Stimulated activated CD8-positive, alpha-beta memory T cell treated with anti-CD3 and anti-CD28 coated beads, Interleukin-2, amount 100 ng/mL, for 1 hour (primary cell): ENCODE measurements around the gene EZH2.

Experiments
- DNase-seq, 2 donors: peaks; one replicate each; pipeline ENCODE4 v3.0.0-alpha.2; 2020; ENCODE audit warnings: low read depth in 2 of 2

The EZH2 gene

DNA sequence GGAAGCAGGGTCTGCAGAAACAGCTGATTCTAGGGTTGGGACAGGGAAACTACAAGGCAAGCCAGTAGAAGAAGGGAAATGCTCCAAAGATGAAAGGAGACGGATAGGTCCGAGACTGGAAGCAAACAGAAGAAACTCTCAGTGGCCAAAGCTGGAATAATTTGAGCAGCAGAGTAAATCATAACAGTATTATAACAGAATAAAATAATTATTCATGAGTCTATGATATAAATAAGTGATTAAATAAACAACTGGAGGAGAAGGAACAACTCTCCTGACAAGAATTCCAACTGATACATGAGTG, 27.6 kb downstream of the EZH2 start:
- DNase-seq, result no peak

DNA sequence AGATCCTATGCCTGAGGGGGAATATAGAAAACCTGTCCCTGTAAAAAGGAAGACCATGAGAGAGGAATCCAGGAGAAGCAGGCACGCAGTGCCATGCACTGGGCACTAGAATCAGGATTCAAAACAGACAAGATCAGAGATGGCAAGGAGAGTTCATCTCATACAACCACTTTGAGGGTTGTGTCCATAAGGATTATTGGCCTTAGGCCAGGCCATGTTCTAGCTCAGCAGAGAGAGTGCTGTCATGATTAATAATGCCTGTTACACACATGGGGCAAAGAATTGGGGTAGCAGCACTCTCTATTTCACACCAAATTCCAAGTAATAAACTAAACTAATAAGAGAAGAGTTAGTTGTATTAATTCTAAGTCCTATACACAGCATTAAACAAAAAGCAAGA, 29.1 kb downstream of the EZH2 start:
- no peak for DNase-seq

DNA sequence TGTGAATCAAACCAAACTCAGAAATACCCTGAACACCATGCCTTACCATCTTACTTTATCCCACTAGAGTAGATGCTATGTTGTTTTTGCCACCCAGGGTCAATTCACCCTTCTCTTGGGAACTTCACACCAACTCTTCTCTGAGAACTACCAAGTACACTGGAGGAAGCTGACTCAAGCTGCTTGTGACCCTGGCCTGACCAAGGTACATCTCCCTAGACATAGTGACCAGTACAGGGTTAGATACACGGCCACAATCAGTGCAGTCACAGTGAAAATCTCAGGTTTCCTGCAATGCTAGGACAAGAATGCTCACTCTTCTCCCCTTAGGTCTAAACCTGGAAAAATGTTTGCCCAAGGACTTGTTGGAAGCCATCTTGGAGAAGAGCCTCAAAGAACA, 31.8 kb downstream of the EZH2 start:
- DNase-seq, result no peak

DNA sequence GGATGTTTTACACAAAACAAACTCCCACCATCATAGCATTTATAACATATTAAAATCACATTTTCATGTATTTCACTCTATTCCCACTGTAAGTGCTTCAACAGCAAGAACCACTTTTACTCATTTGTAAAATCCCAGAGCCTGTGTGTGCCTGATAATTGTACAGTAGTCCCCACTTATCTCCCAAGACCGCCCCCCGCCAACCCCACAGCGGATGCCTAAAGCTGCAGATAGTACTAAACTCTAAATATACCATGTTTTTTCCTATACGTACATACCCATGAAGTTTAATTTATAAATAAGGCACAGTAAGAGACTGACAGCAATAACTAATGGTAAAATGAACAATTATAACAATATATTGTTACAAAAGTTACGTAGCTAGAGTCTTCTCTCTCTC, 33.5 kb downstream of the EZH2 start:
- no peak for DNase-seq

DNA sequence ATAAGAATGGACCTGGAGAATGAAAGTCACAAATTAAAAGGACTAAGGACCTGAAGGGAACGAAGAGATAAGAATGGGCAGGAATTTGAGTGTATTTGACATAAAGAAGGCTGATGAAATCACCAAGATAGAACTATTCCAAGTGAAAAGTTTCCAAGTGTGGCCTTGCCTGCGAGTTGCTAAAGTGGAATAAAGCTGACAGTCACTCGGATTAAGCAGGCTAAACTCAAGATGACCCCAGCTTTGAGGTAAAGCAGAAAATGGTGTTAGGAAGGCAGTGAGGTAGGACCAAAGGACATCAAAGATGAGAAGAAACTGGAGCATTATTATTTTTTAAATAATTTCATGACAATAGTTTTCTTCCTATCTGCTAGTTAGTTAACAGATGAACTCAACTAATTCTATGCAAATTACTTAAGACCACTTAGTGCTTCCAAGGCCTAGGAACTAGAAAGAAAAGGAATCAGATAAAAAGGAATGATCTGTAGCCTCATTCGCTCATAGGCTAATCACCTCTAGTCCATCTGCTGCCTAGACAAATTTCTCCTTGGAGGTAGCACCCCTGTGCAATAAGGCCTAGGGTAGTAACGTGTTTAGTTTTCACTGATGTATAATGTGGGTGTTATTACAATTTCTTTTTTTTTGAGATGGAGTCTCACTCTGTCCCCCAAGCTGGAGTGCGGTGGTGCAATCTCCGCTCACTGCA, 34.5 kb downstream of the EZH2 start:
- DNase-seq, result no peak

DNA sequence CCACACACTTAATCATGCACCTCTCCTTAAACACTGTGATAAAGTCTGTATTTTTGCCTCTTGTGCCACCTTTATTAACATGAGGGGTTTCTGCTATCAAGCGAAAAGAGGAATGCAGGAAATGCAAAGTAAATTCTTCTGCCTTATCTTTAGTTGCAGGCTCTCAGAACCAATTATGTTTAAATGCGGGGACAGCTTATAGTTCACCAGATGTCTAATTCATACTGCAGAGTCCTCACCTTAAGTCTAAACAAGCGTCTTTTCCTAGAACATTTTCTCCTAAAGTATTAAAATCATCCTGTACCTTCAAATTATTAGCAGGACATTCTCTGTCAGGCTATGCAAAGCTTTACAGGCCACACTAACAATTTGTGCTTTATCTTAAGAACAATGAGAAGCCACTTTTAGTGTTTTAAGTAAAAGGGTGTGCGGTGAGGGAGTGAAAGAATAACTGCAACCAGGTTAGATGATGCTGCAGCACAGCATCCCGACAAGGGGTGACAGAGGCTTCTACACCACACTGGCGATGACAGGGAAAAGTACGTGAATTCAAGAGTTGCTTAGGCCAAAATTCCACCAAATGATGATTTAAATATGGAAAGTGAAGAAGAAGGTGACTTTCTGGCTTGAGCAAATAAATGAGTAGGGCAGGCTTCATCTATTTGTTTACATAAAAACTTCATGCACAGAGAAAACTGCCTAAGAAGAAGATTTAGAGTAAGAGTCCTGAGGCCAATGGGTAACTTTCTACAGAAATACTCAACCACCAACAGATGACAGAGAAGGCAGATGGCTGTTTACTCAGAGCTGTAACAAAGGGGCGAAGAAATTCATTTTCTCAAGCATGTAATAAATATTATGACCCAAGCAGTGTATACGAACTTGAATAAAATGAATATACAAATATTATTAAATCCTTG, 36.0 kb downstream of the EZH2 start:
- no peak for DNase-seq

DNA sequence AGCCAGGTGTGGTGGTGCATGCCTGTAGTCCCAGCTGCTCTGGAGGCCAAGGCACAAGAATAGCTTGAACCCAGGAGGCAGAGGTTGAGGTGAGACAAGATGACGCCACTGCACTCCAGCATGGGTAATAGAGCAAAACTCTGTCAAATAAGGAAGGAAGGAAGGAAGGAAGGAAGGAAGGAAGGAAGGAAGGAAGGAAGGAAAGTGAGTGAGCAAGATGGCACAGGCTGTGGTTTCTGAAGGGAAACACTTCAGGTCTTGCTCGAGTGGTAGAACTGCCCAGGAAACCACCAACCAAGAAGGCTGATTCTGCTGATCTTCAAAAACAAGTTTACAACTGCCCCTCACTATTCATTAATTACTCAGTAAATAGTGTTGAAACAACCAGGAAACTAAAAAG, 45.2 kb downstream of the EZH2 start:
- DNase-seq, result no peak

DNA sequence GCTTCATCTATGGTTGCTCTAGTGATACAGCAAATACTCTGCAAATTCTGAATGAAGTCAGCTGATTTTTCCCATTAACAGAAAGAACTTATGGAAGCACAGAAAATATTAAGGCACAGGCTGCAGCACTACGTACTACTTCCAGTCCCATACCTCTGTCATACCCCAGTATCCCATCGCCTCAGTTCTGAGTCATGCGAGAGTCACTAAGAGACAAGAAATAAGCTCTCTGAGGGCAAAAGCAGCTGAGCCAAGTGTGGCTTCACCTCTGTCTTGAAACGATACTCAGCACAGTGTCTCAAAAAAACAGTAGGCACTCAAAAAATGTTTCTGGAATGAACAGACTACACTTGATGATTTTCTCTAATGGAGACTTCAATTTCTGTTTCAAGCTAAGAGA, 48.2 kb downstream of the EZH2 start:
- no peak for DNase-seq

DNA sequence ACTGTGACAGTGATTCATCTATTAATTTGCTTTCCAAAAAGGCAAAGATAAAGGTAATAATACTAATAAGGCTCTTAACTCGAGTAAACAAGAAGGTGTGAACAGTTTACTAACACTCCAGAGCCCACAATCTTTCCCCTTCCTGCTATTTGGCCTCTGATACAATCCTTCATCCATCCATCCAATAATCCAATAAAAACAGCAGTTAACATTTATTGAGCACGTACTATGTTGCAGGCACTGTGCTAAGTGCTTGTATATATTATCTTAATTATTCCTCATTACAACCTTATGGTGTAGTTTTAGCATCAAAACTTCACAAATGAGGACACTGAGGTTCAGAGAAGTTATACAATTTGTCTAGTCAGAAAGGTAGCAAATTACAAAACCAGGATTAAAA, 49.5 kb downstream of the EZH2 start:
- no peak for DNase-seq

DNA sequence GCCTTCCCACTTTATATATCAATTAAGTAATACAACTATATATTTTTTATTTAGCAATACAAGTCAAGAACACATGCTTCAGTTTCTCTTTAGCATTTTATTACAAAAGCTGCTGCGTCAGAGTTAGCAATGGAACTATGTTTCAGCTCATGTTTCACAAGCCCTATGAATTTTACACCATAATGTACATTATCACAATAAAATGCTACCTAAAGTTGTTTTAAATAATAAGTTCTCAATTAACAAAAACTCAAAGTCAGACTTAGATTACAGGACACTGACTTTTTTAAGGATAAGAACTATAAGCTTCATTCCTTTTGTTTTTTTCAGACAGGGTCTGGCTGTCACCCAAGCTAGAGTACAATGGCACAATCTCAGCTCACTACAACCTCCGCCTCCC, 52.3 kb downstream of the EZH2 start:
- no peak for DNase-seq

DNA sequence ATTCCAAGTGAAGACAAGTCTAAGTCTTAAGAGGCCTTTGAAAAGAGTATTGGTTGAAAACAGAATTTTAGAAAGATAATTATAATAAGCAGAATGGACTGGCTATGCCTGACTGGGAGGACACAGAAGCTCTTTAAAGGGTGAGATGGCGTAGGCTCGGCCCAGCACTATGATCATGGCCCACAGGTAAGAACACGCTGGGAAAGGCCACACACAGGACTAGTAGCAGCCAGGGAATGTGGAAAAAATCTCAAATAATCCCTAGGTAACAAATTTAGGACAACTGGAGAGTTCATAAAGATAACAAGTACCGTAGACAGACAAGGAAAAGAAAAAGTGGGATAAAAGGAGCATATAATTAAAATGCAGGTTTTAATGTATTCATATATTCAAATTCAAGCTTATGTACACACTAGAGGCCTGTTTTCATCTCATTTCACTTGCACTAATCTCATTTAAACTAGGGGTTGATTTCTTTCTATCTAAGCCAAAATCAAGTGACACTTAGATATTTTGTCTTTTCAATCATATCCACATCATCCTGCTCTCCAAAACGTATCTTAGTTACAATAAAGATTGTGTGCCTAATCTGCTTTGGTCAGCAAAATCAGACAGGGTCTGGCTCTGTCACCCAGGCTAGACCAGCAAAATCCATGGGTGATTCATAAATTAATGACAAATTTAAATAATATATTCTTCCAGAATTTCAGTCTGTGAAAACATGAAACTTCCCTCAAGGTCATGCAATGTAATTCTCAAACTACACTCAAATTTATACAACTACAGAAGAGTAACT, 53.0 kb downstream of the EZH2 start:
- no peak for DNase-seq

DNA sequence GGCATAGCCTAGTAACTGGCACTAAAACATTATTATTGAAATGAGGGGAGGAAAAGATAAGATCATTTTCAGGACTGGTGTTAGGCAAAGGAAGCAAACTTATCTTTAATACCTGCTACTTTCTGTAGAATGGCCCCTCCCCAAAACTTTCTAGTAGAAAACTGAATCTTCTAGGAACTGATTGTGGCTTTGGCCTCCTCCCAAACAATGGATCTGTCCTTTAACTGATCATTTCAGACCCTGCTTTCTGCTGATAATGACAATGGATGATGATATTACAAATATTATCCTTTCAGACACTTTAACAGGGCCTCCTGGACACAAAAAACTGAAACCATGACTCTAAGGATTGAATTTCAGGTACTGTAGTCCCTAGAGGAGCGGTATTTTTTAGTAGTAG, 55.1 kb downstream of the EZH2 start:
- DNase-seq, result no peak

DNA sequence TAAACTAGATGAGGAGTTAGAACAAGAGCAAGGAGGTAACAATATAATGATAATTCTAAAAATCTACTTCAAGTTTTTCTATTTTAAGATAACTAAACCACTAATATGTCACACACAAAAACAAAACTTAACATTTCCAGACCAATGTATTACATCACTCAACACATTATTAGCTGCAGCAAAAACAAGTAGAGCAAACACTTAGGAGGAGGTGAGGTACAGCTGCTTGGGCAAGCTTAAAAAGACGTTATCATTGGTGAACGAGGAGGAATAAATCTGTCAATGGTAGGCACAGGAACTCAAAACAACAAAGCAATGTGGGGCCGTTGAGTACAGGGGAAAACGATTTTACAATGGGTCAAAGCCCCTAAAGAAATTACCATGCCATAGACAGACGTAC, 58.8 kb downstream of the EZH2 start:
- DNase-seq, result no peak

DNA sequence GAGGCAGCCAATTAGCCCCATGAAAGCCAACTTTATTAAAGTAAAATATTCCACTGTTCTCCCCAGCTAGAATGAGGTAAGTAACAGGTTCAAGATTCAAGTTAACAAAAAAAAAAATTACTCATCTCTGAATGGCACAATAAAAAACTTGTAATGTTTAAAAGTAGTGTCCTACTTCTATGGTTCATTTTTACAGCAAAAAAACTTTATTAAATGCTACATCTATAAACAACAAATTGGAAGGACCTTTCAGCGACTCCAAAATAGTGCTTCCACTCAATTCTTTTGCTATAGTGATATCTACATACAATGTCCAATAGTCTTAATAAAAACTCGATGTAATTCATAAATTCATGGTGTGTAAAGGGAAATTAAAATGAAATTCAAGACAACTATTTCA, 59.2 kb downstream of the EZH2 start:
- no peak for DNase-seq

DNA sequence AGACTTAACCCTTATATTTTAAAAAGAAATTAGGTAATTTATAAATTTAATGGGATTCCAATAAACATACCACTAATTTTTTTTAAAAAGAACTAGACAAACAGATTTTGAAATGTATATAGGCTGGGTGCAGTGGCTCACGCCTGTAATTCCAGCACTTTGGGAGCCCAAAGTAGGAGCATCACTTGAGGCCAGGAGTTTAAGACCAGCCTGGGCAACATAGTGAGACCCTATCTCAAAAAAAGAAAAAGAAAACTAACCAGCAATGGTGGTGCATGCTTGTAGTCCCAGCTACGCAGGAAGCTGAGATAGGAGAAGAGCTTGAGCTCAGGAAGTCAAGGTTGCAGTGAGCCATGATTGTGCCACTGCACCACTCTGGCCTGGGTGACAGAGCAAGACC, 62.7 kb downstream of the EZH2 start:
- DNase-seq, result no peak

DNA sequence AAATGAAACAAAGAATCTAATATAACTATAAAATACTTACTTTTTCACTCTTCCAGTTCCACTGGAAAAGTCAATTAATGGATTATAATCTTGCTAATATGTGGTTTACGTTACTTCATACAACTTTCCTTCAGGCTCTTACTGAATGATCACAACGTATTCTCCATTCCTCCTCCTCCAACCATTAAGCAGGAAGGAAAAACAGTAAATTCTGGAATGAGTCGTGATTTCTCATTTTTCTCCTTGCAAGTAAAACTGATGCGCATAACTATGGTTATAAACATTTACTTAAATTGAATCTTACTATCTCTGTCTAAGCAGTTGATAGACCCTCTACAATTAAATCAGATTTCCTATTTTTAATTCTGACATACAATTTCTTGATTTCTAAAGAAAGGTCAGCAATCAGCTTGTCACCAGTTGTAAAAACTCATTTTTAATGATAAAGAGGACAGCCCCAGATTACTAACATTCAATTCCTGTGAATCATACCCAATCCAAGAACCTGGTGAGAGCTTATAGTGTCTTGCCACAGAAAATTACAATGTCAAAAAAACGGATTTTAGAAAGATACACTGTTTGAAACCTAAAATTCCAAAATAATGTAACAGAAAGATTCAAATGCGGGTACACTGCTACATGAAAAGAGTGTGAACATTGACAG, 64.3 kb downstream of the EZH2 start:
- DNase-seq, result no peak

DNA sequence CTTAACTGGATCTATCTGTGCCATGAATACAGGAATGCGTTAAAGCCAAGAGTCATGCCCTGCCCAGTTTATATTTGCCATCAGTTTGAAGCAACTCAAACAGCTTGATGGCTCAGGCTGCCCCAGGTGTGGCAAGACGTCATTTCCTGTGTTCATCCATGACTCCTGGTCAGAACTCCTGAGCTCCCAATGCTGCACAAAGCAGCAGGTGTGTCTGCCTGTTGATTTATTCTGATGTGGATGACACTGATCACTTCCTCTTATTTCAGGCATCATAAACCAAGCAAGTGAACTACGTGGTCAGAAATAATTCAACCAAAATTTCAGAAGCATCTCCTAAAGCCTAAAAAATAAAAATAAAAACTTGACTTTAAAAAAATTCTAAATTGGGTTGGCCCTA, 68.5 kb downstream of the EZH2 start:
- no peak for DNase-seq

DNA sequence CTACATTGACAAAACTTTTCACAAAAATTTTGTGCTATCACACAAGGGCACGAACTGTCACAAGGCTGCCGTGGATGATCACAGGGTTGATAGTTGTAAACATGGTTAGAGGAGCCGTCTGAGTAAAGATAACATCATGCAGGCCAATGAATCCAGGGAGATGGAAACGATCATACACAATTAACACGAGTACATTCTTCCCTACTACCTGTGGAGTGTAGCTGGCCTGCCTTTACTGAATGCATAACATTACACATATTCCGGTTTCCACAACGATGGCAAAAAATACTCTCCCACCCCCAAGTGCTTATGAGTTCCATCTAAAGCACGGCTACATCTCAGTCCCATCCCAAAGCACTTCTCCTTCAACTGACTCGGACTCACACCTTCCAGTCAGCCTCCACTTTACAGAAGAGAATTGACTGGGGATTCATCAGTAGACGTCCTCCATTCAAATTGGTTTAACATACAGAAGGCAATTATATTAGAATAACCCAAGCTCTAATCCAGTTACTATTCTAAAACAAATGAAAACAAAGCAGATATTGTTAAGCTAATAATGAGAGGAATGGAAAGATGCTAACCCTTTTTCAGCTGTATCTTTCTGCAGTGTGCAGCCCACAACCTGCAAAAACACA, 69.0 kb downstream of the EZH2 start:
- no peak for DNase-seq

DNA sequence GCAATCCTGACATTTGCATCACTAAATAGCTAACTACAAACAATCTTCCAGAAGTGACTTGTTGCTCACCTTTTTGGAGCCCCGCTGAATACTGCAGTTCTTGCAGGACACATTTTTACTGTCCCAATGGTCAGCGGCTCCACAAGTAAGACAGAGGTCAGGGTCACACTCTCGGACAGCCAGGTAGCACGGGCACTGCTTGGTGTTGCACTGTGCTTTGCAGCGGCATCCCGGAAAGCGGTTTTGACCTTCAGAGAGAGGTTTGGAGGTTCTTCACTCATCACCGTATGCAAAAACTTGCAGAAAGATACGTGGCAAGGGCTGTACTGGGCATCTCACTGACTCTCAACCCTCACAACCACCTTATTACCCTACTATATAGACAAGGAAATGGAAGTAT, 70.2 kb downstream of the EZH2 start:
- no peak for DNase-seq

DNA sequence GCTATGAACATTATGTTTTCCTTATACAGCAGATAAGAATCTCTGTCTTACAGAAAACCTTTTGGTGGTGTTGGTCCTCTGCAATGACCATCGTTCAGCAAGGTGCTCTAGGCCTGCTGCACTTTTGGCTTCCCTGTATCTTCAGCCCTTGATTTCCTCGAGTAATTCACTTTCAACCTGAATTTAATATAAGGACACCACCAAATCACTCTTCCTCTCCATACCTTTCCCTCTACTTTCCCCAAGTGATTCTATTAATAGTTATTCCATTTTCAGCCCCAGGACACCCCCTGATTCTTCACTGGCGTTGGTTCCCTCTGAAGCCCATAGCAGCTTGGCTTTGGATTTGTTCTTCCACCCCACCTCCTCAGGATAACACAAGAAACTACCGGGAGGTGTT, 72.2 kb downstream of the EZH2 start:
- DNase-seq, result no peak

DNA sequence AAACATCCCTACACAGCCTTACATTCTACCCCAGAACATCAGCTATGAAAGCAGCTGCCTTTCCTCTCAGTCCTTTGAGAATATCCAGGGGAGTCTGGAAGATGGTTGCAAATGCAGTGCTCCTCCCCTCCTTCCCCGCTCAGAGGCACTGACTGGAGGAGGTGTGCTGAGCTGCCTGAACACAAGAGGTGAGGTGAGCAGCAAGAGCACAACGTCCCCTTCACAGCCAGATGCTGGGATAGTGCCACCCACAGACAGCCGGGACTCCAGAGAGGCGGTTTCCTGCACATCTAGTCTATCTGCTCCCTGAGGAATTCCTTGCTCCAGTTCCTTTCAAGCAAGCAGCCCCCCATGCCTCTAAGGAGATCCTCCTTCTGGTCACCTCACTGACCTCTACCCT, 74.2 kb downstream of the EZH2 start:
- no peak for DNase-seq

DNA sequence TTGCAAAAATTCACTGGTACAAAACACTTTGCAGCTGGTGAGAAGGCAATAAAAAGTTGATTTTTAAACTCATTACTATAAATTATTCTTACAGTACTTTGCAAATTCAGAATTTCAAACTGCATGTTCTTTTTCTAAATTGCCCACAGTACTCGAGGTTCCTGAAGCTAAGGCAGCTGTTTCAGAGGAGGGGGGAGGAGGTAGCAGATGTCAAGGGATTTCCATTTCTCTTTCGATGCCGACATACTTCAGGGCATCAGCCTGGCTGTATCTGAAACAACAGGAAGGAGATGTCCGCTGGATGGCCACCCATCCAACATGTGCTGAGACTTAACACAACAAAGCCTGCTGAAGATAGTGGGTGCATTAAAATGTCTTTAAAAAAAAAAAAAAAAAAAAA, 76.7 kb downstream of the EZH2 start:
- DNase-seq, result no peak
